Stimulated activated CD8-positive, alpha-beta memory T cell treated with anti-CD3 and anti-CD28 coated beads, Interleukin-4, amount 100 ng/mL, for 4 hours (primary cell): Measurements from ENCODE around the gene MAPKAPK3.
"Not testable (repeated sequence)": the region's sequence is repeated elsewhere in the genome, so short reads cannot be mapped to it uniquely, and the experiment has no call there.

Experiments used
- DNase-seq, 2 donors: peaks; one replicate each; pipeline ENCODE4 v3.0.0-alpha.2; 2020; ENCODE audit warnings: low read depth in 2 of 2, low spot score in 1 of 2

MAPKAPK3 gene

GRCh38 chr3:50655009-50655830, 38.3 kb downstream of the MAPKAPK3 start:
- DNase-seq = no peak

DNA sequence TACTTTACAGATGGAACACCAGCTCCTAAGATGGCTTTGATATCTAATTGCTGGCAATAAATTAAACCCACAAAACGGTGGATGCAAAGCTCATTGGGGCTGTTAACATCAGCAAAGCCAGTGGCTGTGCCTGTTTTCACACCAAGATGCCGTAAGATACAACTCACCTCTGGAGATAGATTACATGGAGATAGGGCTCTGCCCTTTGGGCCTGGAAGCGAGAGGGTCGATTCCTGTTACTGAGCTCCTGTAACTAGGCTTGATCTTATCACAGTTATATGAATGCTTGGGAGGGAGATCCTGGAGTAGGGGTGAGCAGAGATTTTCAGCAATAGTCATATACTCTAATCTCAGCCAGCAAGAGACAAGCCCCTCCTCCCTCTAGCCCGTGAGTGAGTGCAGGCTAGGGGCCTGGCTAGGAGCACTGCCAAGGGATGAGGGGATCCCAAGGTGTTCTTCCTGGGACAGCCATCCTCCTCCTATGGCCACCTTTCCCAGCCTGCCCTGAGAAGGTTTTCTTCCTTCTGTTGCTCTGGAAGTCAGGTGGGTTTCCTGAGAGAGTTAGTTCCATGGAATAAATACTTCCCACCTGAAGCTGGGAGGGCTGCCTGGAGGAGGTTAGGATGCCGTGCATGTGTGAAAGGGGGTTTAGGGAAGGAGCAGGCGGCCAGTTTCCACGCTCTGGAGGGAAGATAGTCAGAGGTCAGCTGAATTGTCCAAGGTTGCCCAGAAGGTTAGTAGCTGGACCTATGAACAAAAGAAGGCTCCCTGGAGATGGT, 39.7 kb downstream of the MAPKAPK3 start:
- DNase-seq = no peak

DNA sequence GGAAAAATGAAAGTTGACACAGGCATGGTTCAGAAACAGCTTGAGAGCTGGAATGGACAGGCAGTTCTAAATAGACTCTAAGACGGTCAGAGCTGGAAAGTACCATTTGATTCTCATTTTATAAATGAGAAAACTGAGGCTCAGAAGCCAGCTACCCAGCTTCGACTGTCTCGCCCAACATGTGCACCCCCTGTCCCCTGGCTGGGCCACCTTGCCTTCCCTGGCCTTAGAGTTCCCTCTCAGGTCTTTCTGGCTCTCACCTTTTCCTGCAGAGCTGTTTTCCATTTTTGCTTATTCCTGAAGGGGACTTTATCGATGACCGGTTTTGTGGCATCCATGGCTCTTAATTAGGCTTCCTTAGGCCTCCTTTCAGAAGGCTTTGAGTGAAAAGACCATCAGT, 40.5 kb downstream of the MAPKAPK3 start:
- DNase-seq = no peak

DNA sequence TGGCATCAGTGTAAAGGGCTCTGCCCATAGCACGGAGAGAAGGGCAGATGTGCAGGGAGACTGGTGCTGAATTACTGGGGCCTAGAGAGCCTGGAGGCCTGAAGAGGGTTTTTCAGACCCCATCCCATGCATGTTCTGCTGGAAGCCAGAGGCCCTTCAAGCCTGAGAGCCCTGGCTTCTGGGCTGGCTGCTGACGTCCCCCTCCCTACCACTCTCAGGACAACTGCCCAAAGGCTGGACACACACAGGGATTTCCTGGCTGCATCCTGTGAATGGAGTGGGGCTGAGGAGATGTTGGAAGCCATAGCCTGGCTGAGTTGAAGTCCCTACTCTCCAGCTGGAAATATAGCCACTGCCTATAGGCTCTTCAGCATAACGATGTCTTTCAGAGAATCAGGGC, 40.9 kb downstream of the MAPKAPK3 start:
- DNase-seq = no peak

DNA sequence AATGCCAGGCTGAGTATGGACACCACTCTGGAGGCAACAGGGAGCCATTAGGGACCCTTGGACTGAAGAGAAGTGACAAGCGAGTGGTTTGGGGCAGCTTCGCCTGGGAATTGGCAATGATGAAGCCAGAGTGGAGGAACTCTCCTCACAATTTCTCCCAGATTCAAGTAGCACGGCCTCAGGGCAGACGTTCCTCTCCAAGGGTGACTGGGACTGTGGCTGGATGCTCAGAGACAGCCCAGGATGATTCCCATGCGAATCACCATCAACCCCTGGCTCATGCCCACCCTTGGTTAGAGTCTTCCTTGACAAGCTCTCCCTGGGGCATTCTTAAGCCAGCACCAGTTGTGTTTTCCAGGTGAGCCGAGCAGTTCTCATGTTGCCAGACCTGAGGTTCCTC, 41.5 kb downstream of the MAPKAPK3 start:
- no peak for DNase-seq

DNA sequence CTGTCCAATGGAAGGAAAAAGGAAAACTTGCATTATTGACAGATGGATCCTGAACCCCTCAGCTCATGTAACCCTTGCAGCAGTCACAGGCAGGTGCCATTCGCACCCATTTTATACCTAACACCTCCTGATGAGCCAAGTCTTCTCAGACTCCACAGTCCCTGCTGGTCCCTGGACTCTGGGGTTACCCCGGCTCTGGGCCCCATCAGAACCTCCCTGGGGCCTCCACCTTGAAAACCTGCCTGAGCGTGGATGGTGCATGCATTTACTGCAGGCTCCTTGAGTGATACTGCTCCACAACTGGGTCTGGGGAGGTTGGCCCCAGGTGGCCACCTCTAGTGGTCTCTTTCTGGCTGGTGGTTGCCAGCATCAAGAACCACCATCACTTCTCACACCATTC, 41.9 kb downstream of the MAPKAPK3 start:
- DNase-seq = no peak

GRCh38 chr3:50660386-50660785, 43.4 kb downstream of the MAPKAPK3 start:
- no peak for DNase-seq

DNA sequence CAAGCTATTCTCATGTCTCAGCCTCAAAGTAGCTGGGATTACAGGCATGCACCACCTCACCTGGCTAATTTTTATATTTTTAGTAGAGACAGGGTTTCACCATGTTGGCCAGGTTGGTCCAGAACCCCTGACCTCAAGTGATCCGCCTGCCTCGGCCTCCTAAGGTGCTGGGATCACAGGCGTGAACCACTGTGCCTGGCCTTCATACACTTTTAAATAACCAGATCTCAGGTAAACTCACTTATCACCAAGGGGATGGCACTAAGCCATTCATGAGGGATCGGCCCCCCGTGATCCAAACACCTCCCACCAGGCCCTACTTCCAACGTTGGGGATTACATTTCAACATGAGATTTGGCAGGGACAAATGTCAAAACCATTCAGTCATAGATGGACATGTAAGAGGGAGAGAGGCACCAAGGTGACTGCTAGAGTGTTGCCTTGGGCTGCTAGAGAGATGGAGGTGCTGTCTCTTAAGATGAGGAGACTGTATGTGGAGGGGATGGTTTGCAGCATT, 44.4 kb downstream of the MAPKAPK3 start:
- no peak for DNase-seq

GRCh38 chr3:50662408-50662807, 45.5 kb downstream of the MAPKAPK3 start:
- DNase-seq = no peak

GRCh38 chr3:50665081-50665840, 48.3 kb downstream of the MAPKAPK3 start:
- no peak for DNase-seq

DNA sequence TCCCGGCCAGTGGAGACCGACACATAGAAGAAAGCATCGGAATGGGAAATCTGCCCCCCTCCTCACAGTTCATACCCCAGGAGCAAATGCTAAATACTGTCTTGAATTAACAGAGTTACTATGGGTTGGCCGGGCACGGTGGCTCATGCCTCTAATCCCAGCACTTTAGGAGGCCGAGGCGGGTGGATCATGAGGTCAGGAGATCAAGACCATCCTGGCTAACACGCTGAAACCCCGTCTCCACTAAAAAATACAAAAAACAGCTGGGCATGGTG, 48.8 kb downstream of the MAPKAPK3 start:
- DNase-seq = not testable (repeated sequence)

GRCh38 chr3:50666837-50667236, 49.9 kb downstream of the MAPKAPK3 start:
- no peak for DNase-seq

GRCh38 chr3:50671331-50671730, 54.4 kb downstream of the MAPKAPK3 start:
- DNase-seq = no peak

DNA sequence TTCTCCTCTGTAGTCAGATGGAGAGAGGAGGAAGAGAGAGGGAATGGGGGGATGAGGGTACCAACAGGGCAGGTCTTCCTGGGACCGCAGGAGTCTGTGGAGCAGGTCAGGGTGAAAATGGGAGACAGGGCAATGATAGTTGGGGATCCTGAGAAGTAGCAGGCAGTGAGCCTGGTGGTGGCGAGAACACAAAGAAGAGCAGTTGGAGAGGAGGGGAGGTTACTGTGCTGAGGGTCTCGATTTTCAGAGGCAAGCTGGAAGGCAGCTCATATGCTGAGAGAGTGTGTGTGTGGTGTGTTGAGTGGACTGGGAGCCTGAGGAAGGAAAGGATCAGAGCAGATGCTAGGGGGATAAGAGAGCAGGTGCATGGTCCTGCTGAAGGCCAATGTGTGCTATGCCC, 55.7 kb downstream of the MAPKAPK3 start:
- DNase-seq = no peak

- no peak for DNase-seq
Measured at GRCh38 chr3:50673931-50674330, 57.0 kb downstream of the MAPKAPK3 start.

- peak in 1 of 2 donors; percentile 24 for DNase-seq
Measured at GRCh38 chr3:50674349-50675178, 57.6 kb downstream of the MAPKAPK3 start, which contains the start of gene DOCK3. Gene DOCK3 (plus strand): TSS chr3:50674927. CDS start chr3:50675264, 337 bp downstream.

DNA sequence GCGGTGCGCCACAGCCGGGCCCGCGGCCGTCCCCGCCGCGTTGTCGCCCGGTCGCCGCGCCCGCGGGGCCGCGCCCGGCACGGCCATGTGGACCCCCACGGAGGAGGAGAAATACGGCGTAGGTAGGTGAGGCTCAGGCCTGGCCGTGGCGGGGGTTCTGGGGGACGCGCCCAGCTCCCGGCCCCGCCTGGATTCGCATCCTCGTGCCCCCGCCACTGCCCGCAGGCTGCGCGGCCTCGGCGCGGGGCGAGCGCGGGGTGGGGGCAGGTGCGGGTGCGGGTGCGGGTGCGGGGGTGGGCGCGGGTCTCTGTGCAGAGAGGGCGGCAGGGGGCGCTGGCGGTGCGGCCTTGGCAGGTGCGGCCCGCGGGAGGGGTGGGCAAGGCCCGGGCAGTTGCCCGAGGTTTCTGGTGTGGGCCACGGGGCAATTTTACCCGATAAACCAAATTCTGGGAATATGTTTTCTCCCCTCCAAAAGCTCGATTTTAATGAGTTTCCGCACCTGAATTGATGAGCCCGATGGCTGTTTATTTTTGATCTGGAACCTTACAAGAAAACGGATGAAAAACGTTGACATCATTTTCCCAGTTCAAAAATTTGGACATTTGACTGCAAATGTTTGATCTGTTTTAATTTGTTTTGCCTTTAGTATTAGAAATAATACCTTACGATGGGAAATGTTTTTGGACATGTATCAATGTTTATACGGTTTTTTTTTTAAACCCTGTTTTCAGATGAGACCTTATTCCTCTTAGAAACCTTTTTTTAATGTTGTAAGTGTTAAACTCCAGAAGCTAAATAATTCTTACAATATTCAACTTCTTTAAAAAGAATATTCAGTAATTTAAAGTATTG, 58.5 kb downstream of the MAPKAPK3 start:
- DNase-seq = peak in 1 of 2 donors; percentile 28

DNA sequence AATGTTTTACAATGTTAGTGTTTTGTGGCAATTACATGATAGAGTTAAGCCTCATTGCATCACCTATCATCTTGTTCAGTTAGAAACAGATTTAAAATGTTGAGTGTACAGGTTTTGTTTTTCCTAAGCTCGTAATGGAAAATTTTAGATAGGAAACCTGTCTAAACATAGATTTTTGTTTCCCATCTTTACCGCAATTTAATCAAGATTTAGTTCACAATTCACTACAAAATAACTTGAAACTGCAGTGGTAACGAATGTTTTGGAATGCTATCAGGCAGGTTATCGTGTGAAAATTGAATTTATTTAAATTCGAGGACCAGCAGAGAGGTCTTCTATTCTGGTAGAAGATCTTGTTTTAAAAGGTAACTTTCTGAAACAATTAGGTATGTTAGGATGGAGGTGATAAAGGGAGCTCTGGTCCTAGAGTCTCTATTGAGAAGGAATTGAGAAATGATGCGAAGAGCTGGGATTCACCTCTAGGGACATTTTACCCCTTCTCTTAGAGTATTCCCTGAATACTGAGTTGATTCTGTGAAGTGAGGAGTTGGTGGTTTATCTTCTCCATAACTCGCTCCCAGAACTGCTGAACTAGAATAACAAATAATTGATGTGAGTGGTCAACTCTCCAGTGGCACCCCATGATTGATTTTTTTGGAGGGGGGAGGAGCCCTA, 59.2 kb downstream of the MAPKAPK3 start:
- no peak for DNase-seq

DNA sequence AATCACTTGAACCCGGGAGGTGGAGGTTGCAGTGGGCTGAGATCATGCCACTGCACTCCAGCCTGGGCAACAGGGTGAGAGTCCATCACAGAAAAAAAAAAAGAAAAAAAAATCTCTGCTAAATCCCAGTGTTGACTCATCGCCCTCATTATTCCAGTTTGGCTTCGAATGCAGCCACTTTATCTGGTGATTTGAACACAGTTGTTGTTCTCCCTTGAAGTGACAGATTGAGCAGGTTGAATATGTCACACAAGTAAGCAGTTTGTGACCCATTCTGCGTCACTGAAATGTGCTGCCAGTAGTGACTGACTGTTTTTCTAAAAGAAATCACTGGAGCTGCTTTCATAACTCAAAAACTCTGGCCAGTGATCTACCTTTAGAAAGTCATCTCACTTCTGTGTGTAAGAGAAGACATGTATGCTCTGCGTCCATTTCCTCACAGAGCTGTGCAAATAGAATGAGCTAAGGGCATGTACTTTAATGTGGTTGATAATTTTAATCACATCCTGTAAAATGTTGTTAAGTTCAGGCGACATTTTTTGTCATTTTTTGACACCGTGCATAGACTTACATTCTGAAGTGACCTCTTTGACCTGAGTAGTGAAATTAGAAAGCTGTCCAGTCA, 70.3 kb downstream of the MAPKAPK3 start:
- DNase-seq = no peak
